HG03280 (cell line): ENCODE data around the gene COL23A1.
"Not testable (repeated sequence)": the region's sequence is repeated elsewhere in the genome, so short reads cannot be mapped to it uniquely, and the experiment has no call there.

Source experiments
- ATAC-seq: cut with Tn5 transposase; IDR thresholded peaks from one replicate; pipeline ENCODE4 v1.9.1; 2021; ENCODE audit warnings: mild to moderate bottlenecking, moderate library complexity; ENCODE audit not compliant: unreplicated experiment

COL23A1 gene

GRCh38 chr5:178208540-178209227 lies 381.5 kb downstream of the COL23A1 start:
- no peak for ATAC-seq

- ATAC-seq, result no peak
Observed at GRCh38 chr5:178207917-178208280, 382.3 kb downstream of the COL23A1 start.

- ATAC-seq, result no peak
Observed at GRCh38 chr5:178207183-178207916, 382.8 kb downstream of the COL23A1 start.

GRCh38 chr5:178206166-178207101 lies 383.8 kb downstream of the COL23A1 start:
- ATAC-seq, result no peak

GRCh38 chr5:178205749-178206047 lies 384.5 kb downstream of the COL23A1 start:
- no peak for ATAC-seq

GRCh38 chr5:178204935-178205748 lies 385.1 kb downstream of the COL23A1 start:
- ATAC-seq, result peak; percentile 52

GRCh38 chr5:178204182-178204934 lies 385.8 kb downstream of the COL23A1 start, which contains the start of gene HNRNPAB:
Gene HNRNPAB (plus strand): TSS chr5:178204533. CDS start chr5:178204838, 305 bp downstream.
- peak; percentile 76 for ATAC-seq

GRCh38 chr5:178203670-178204181 lies 386.5 kb downstream of the COL23A1 start:
- ATAC-seq, result no peak

- no peak for ATAC-seq
Observed at GRCh38 chr5:178202541-178202940, 387.7 kb downstream of the COL23A1 start.

GRCh38 chr5:178201927-178202235 lies 388.3 kb downstream of the COL23A1 start:
- no peak for ATAC-seq

GRCh38 chr5:178201221-178201926 lies 388.8 kb downstream of the COL23A1 start:
- no peak for ATAC-seq

GRCh38 chr5:178199581-178200434 lies 390.4 kb downstream of the COL23A1 start:
- ATAC-seq, result no peak

GRCh38 chr5:178198706-178199105 lies 391.5 kb downstream of the COL23A1 start:
- ATAC-seq, result no peak

- ATAC-seq, result not testable (repeated sequence)
Observed at GRCh38 chr5:178198151-178198550, 392.0 kb downstream of the COL23A1 start.

- ATAC-seq, result no peak
Observed at GRCh38 chr5:178196986-178197385, 393.2 kb downstream of the COL23A1 start.

- no peak for ATAC-seq
Observed at GRCh38 chr5:178196281-178196812, 393.8 kb downstream of the COL23A1 start.

GRCh38 chr5:178194026-178194425 lies 396.2 kb downstream of the COL23A1 start:
- no peak for ATAC-seq

- no peak for ATAC-seq
Observed at GRCh38 chr5:178193251-178193809, 396.9 kb downstream of the COL23A1 start.
